PFSK-1 (cell line): ENCODE measurements around the gene ZNF90.
A peak's percentile ranks its signal among the peaks of the same experiment; 100 is the strongest.

Experiments
- POLR2AphosphoS5 ChIP-seq: IDR thresholded peaks from 2 replicates; pipeline ENCODE4 v1.6.1; 2012; ENCODE audit warnings: low read depth, mild to moderate bottlenecking, control low read depth, low read length, moderate library complexity
- TF ChIP-seq, protein P1 (sequence below), 2 experiments: IDR thresholded peaks; 2 replicates each; pipeline versions ENCODE4 v1.6.1 to v1.8.0; 2011 to 2012; ENCODE audit warnings: low read depth in 2 of 2, low read length in 2 of 2, control low read depth in 1 of 2, inconsistent platforms in 1 of 2, mild to moderate bottlenecking in 1 of 2, moderate library complexity in 1 of 2; ENCODE audit not compliant: insufficient read depth in 1 of 2

DNA sequence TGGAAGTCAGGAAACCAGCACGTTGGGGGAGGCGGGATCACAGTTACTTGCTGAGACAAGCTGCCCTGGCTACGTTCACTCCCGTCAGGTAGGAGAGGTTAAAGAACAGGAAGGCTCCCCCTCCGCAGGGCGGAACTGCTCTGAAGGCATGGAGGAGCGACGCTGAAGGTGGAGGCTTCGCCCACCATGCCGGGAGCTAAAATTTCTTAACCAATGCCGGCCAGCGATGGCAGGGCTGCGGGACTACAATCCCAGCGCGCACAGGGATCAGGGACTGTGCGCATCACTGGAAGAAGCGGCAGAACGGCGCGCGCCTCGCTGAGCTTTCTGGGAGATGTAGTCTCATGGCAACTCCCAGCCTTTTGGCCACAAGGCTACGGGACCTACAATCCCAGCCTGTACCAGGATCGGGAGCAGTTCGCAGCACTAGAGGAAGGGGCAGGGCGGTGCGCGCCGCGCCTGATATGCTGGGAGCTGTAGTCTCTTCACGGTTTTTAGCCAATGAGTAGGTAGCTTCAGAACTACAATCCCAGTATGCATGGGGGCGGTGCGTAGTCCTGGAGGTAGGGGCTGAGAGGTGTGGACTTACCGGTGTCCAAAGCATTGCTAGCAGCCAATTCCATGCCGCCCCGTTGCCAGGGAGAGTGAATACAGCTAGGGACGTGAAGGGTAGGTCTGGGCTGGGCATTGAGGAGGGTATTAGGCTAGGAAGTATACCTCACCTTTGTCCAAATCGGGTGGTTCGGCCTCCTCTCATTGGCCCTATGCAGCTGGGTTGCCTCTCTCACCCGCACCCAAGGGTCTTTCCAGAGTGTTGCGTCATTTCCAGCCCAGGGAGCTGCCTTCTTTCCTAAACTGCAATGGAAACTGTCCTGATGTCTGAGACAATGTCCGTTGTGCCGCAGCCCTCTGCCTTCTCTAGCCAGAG, 25.7 kb upstream of the ZNF90 start:
- TF ChIP-seq, protein P1, sequence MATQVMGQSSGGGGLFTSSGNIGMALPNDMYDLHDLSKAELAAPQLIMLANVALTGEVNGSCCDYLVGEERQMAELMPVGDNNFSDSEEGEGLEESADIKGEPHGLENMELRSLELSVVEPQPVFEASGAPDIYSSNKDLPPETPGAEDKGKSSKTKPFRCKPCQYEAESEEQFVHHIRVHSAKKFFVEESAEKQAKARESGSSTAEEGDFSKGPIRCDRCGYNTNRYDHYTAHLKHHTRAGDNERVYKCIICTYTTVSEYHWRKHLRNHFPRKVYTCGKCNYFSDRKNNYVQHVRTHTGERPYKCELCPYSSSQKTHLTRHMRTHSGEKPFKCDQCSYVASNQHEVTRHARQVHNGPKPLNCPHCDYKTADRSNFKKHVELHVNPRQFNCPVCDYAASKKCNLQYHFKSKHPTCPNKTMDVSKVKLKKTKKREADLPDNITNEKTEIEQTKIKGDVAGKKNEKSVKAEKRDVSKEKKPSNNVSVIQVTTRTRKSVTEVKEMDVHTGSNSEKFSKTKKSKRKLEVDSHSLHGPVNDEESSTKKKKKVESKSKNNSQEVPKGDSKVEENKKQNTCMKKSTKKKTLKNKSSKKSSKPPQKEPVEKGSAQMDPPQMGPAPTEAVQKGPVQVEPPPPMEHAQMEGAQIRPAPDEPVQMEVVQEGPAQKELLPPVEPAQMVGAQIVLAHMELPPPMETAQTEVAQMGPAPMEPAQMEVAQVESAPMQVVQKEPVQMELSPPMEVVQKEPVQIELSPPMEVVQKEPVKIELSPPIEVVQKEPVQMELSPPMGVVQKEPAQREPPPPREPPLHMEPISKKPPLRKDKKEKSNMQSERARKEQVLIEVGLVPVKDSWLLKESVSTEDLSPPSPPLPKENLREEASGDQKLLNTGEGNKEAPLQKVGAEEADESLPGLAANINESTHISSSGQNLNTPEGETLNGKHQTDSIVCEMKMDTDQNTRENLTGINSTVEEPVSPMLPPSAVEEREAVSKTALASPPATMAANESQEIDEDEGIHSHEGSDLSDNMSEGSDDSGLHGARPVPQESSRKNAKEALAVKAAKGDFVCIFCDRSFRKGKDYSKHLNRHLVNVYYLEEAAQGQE (IDR thresholded peaks at IDR 0.05; ENCODE audit: insufficient read depth in 1 of 2, low read depth in 2 of 2, low read length in 2 of 2) = no peak
- peak; percentile 37; the same call in 1 of the 2 replicates for TF ChIP-seq POLR2AphosphoS5
